HG02623 (cell line): ENCODE data around the gene CHRNA9.

Experiments used
- ATAC-seq: cut with Tn5 transposase; IDR thresholded peaks from one replicate; pipeline ENCODE4 v1.9.1; 2021; ENCODE audit warnings: moderate library complexity; ENCODE audit not compliant: unreplicated experiment

Gene CHRNA9

DNA sequence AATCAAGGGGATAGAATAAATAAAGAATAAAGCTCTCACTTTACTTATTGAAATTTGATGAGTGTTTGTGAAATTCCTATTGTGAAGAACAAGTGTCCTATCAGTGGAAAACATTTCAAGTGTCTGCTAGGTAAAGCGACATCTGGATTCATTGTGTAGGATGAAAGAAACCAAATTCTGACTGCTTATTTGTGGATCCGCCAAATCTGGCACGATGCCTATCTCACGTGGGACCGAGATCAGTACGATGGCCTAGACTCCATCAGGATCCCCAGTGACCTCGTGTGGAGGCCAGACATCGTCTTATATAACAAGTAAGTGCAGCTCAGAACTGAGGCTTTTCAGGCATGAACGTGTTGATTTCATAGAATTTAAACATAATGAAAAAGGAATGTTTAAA, 1.9 kb downstream of the CHRNA9 start:
- no peak for ATAC-seq

- no peak for ATAC-seq
Measured at GRCh38 chr4:40337523-40337922, 2.4 kb downstream of the CHRNA9 start.

- ATAC-seq, result no peak
Measured at GRCh38 chr4:40340030-40340429, 4.9 kb downstream of the CHRNA9 start.

GRCh38 chr4:40347472-40347871, 12.3 kb downstream of the CHRNA9 start:
- ATAC-seq, result no peak

DNA sequence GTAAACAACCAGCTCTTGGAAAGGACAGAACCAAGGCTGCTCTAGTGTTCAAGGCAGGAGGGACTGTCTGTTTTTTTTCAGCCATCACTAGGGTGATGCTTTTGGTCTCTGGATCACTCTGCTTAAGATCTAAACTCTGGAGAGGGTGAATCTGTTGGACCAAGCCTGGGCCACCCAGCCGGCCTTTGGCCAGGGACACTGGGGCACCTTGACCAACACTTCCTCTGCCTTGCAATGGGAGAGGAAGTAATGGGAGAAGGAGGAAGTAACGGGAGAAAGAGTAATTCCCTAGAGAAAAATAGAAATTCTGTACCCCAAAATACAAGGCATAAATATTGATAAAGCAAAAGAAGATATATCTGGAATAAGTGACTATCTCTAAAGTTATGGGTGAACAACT, 12.9 kb downstream of the CHRNA9 start:
- no peak for ATAC-seq

DNA sequence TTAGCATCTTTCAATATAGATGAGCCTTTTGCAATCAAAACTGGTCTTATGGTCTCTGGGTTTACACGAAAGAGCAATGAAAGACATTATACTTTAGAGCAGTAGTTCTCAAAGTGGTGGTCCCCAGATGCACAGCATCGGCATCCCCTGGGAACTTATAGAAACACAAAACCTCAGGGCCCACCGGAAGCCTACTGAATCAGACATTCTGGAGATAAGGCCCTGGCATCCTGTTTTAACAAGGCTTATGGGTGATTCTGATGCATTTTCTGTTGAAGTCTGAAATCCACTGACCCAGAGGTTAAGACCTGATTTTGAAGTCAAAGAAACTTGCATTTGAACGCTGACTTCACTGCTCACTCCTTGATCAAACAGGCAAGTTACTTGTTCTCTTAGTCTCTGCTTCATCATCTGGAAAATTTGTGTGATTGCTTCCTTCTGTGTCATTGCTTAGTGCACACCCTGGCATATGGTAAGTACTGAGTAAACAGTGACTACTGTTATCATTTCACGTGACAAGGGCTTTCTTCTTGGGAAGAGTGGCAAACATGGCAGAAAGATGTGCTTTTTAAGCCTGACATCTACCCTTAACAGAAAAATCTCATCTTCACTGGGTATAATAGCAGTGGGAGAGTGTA, 14.5 kb downstream of the CHRNA9 start:
- no peak for ATAC-seq

DNA sequence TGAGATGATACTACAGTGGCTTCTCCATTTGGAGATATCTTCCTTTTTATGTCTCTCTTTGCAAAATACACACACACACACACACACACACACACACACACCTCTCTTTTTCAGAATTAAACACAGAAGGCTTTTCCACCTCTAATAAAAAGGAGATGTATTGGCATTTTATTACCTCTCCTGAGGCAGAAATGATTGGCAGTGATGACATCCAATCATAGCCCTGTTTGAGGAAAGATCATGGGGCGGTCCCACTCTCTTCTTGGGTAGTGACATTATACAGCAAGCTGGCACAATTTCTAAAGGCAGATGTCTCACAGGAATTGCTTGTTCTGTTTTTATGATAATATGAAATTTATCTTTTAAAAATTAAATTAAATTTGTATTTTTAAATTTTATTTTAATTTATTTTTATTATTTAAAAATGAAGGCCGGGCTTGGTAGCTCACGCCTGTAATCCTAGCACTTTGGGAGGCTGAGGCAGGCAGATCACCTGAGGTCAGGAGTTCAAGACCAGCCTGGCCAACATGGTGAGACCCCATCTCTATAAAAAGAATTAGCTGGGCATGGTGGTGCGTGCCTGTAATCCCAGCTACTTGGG, 15.6 kb downstream of the CHRNA9 start:
- ATAC-seq, result no peak

GRCh38 chr4:40354158-40354557, 19.0 kb downstream of the CHRNA9 start:
- no peak for ATAC-seq

GRCh38 chr4:40355131-40355530, 20.0 kb downstream of the CHRNA9 start:
- no peak for ATAC-seq

DNA sequence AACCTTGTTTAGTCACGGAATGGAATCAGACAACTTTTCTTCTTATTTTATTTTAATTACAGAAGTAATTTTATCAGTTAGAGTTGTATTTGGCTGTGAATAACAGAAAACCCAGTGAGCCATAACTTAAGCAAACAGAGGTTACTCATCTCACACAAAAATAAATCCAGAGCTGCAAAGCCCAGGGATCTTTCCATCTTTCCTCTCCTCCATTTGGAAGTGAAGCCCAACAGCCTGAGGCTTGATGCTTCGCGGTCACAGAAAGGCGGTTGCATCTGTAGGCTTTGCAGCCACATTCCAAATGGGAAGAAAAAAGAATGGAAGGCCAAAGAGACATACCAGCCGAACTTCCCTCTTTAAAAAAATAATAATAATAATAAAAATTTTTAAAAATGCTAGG, 22.6 kb downstream of the CHRNA9 start:
- ATAC-seq, result no peak

DNA sequence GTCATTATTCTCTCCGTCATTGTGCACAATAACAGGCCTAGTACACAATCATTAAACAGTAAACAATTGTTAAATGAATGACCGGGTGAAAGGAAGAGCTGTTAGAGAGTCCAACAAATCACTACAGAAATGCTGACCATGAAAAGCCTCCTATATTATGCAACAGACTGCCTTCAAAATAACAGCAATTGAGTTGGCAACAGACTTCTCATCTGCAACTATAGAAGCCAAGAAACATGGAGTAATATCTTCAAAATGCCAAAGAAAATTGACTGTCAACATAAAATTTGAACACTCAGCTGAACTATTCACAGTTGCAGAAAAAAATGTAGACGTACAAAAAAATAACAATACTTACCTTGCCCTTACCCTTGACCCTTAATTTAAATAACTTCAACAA, 26.2 kb downstream of the CHRNA9 start:
- ATAC-seq, result no peak

- no peak for ATAC-seq
Measured at GRCh38 chr4:40363382-40363920, 28.3 kb downstream of the CHRNA9 start.

GRCh38 chr4:40363945-40364344, 28.8 kb downstream of the CHRNA9 start:
- ATAC-seq, result no peak

DNA sequence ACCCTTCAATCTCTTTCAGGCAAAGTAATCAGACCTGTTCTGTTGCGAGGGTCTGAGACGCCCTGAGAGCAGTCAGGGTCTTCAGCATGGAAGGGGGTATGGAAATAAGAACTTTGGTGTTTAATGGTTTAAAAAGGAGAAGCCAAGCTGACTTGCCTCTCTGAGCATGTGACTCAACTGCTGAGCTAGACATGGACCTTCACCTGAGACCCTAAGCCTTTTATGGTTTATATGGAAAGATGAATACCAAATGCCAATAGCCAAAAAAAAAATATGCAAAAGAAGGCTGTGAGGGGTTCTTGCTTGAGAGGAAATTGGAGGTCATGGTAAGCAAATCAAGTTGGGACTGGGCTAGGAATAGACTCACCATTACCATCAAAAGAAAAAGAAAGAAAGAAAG, 30.6 kb downstream of the CHRNA9 start:
- no peak for ATAC-seq

GRCh38 chr4:40367451-40367850, 32.3 kb downstream of the CHRNA9 start:
- no peak for ATAC-seq

GRCh38 chr4:40369437-40370274, 34.5 kb downstream of the CHRNA9 start:
- no peak for ATAC-seq

DNA sequence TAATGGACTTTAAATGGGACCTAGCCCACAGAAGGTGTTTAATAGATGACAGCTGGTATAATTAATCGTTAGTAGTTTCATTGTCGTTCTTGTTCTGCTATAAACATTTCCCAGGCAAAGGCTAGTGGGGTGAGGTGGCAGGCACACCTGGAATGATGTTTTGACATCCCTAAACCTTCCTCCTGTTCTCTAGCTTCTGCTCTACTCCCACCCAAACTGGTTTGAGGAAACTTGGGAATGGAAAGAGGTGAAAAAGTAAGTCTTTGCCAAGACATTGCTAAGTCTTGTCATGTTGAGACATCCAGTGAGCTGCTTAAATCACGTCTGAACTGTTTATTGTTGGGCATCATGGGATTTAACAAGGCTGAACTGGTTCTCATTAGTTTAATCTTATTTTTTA, 37.5 kb downstream of the CHRNA9 start:
- ATAC-seq, result no peak

DNA sequence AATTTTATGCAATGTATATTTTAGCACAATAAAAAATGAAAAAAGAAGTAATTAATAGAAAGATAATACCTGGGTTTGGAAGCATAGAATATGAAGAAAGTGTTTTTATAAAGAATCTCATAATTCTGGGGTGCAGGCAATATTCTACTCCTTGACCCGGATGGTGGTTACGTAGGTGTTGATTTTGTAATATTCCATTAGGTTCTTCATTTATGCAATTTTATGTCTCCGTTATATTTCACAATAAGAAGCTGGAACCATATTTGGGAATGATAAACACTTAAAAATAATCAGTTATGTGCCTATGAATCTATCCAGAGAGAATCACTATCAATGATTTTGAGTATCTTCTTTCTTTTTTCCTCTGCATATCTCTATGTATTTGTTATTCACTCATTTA, 38.5 kb downstream of the CHRNA9 start:
- no peak for ATAC-seq

DNA sequence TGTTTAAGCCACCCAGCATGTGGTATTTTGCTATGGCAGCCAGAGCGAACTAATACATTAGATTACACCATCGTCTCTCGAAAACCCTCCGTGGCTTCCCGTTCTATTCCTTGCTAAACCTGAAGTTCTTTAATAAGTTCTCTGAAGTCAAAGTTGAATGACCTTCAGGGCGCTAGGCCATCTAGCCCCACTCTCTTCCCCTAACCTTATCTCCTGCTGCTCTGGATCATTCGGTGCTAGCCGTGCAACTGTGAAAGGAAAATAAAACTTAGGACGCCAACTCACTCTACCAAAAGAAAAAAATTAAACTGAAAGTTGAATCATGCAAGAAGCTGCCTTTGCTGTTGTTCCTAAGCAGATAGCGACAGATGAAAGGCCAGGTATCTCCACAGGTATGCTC, 40.0 kb downstream of the CHRNA9 start:
- ATAC-seq, result no peak

- ATAC-seq, result no peak
Measured at GRCh38 chr4:40375620-40376019, 40.5 kb downstream of the CHRNA9 start.

DNA sequence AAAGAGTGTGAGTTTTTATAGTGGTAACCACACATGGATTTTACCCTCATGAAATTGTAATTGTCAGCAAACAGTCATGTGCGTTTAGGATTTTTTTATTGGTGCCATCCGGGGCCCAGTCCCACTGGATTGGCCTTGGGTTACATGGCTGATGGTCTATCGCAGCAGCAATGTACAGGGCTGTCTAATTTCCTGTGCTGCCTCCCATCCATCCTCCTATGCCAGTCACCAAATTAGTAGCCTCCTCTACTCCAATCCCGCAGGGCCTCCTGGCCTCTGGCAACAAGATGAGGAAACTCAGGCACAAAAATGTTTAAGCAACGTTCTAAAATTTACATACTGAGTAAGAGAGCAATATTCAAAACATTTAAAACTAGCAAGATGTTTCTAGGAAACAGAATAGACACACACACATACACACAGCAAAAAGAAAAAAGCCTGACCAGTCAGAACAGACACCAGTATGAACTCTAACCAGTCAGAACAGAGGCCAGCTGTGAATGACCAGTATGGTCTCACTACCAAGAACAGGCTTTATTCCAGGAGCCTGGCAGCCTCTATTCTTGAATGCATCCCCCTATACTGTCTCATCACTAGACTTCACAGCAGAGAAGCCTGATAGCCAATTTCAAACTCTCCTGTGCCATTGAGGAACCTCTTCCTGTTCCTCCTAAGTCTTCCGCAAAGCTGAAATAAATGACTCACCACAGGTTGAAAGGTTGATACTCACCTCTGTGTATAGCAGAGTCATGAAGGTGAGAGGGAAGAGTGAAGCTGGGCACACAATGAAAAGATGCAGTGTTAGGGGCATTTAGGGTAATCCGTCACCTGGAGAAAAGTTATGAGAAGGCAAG, 42.6 kb downstream of the CHRNA9 start:
- no peak for ATAC-seq
